Activated CD4-positive, alpha-beta T cell treated with anti-CD3 and anti-CD28 coated beads for 24 hours (primary cell): Measurements from ENCODE around the gene LMOD1.
A peak's percentile ranks its signal among the peaks of the same experiment; 100 is the strongest.
"Not testable (repeated sequence)": the region's sequence is repeated elsewhere in the genome, so short reads cannot be mapped to it uniquely, and the experiment has no call there.

Experiments used
- DNase-seq, 2 donors: peaks; one replicate each; pipeline ENCODE4 v3.0.0-alpha.2; 2020; ENCODE audit warnings: low read depth in 2 of 2

LMOD1 gene

GRCh38 chr1:201916649-201917249 is 29.6 kb downstream of the LMOD1 start:
- DNase-seq: no peak

GRCh38 chr1:201914456-201915235 is 31.7 kb downstream of the LMOD1 start:
- no peak for DNase-seq

GRCh38 chr1:201912832-201913231 is 33.5 kb downstream of the LMOD1 start:
- DNase-seq: no peak

GRCh38 chr1:201911826-201912571 is 34.3 kb downstream of the LMOD1 start:
- no peak for DNase-seq

DNA sequence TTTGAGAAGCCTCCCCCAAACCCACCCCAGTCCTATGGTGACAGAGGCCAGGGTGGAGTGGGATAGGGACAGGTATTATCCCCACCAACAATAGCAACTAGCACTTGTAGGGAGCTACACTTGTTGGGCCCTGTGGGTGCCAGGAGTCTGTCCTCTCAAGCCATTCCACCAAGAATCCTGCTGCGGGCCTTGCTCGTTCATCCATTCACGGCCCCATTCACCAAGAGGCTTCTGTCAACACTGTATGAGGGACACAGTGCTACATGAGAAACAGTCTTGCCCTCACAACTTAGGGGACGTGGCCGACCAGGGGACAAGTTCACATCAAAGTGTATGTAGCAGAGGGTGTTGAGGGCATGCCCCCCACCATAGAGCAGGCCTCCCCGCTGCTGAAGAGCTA is 38.7 kb downstream of the LMOD1 start:
- DNase-seq: no peak

GRCh38 chr1:201906336-201906735 is 40.0 kb downstream of the LMOD1 start:
- DNase-seq: no peak

DNA sequence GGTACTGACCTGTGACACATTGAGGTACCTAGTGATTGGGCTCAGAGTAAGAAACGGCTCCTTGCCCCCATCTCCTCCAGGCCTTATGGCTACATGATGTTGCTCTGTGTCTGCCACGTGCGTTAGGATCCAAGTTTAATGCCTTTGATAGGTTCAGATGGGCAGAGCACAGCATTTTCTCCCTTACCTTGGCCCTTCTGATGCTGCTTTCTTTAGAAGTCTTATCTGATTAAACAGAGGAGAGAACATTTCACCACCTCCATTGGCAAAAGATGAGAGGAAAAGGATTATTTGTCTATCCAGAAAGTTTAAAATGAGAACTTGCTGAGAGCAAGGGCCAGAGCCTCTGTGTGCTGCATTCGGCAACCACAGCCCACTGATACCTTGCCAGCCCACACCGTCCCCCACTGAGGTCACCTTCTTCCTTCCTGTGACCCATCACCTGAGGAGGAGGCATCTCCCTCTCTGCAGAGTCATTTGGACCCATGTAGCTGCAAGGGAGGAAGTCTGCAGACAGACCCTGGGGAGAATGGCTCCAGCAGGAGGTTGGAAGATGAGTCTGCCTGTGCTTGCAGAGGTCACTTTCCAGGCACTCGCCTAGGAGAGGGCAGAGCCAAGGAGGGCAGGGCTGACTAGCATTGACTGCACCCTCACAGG is 41.0 kb downstream of the LMOD1 start:
- no peak for DNase-seq

- no peak for DNase-seq
Measured at GRCh38 chr1:201904579-201904978, 41.8 kb downstream of the LMOD1 start.

DNA sequence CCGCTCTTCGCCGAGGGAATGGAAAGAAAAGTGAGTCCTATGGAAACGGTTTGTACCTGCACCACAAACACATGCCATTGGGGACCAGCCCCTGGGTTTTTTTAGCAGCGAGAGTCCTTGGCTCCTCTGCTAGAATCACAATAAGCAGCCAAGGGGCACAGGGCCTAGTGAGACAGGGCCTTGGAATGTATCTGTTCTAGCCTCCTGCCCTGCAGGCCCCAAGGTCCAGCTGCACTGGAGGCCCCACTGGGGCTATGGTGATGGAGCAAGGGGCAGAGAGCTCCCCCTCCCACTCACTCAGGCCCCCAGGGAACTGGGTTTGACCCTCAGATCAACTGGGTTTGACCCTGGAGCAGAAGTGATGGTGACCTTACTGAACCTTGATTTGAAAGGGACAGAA is 43.2 kb downstream of the LMOD1 start:
- no peak for DNase-seq

DNA sequence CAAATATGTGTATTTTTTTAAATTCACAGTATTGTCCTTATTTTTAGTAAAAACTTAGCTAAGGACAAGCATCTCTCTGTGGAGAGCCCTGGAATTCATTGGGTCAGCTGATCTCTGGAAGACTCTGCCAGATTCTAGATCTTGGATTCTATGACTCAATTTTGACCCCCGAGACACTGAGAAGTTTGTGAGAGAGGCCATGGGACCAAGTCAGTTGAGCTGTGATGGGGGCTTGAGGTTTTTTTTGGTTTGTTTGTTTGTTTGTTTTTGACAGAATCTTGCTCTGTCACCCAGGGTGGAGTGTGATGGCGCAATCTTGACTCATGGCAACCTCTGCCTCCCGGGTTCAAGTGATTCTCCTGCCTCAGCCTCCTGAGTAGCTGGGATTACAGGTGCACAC is 44.1 kb downstream of the LMOD1 start:
- DNase-seq: no peak

GRCh38 chr1:201901036-201901435 is 45.3 kb downstream of the LMOD1 start:
- not testable (repeated sequence) for DNase-seq

- no peak for DNase-seq
Measured at GRCh38 chr1:201900476-201900875, 45.9 kb downstream of the LMOD1 start.

GRCh38 chr1:201899683-201900429 is 46.5 kb downstream of the LMOD1 start:
- no peak for DNase-seq

DNA sequence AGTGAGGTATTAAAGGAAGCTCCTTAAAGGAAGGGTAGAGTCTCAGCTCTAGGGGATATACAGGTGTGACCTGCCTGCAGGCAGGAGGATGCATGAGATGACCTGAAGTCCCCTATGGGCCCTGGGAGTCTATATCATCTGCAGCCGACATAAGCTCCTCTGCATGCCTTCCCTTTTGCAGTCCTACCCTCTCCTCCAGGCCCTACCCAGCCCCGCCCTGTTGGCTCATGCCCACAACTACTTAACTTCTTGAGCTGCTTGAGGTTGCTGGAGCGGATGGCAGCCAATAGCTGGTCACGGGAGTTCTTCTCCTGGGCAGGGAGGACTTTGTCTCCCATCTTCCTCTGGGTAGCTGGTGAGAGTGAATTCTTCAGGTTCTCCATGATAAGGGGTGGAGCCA is 47.4 kb downstream of the LMOD1 start:
- DNase-seq: no peak

GRCh38 chr1:201898240-201898894 is 48.0 kb downstream of the LMOD1 start:
- no peak for DNase-seq

- no peak for DNase-seq
Measured at GRCh38 chr1:201896951-201897391, 49.4 kb downstream of the LMOD1 start.

GRCh38 chr1:201895913-201896807 is 50.2 kb downstream of the LMOD1 start:
- peak; percentile 70 to 82 for DNase-seq

- no peak for DNase-seq
Measured at GRCh38 chr1:201895120-201895665, 51.2 kb downstream of the LMOD1 start.

DNA sequence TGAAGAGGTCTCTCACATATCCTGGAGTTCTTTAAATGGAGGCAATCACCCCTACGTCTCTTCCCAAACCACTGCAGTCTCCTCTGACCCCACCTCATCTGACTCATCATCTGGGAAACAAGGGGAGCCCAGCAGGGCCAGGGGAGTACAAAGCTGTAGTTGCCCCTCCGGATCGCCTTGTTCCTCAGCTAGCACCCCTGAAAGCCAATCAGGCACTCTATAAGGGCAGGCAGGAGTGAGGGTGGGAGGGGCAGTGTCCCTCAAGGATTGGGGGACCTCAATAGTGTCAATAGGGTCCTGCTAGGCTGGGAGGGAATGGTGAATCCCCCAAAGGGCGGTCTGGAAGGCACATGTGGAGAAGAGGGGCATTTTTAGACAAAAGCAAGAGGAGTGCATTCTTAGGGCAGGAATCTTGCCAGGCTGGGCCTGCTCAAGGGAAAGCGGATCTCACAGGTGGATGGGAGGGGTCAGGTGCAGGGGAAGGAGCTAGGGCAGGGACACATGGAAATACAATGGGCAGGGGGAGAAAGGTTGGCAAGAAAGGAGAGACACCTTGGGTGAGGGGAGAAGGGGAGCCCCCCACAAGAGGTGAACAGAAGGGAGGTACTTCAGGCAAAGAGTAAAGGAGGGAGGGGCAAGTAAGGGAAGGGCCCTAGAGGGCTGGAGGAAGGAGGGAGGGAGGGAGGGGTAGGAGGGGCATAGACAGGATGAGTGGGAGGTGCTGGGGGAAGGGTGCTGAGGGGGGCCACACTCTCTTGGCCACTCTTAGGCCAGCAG is 51.8 kb downstream of the LMOD1 start:
- no peak for DNase-seq
